Skeletal muscle satellite cell (primary cell): ENCODE measurements around the gene RNF208.

ENCODE experiments used
- H3K27me3 ChIP-seq: 2 replicates; pipeline ENCODE4 v1.7.0; 2013; ENCODE audit warnings: low read length; ENCODE audit not compliant: control insufficient read depth, insufficient read depth
- H3K36me3 ChIP-seq: 2 replicates; pipeline ENCODE4 v1.7.0; 2013; ENCODE audit warnings: mild to moderate bottlenecking, control low read depth, low read length; ENCODE audit not compliant: insufficient read depth
- H3K4me1 ChIP-seq: 2 replicates; pipeline ENCODE4 v1.7.0; 2013; ENCODE audit warnings: low read length; ENCODE audit not compliant: control insufficient read depth, insufficient read depth
- H3K4me2 ChIP-seq: 2 replicates; pipeline ENCODE4 v1.7.0; 2013; ENCODE audit warnings: mild to moderate bottlenecking, low read length
- H3K4me3 ChIP-seq: 2 replicates; pipeline ENCODE4 v1.7.0; 2013; ENCODE audit warnings: low read length
- H3K9ac ChIP-seq: 2 replicates; pipeline ENCODE4 v1.7.0; 2013; ENCODE audit warnings: mild to moderate bottlenecking, low read depth, low read length, moderate library complexity
- H3K9me3 ChIP-seq: replicated peaks from 2 replicates; pipeline ENCODE4 v1.7.0; 2013; ENCODE audit warnings: mild to moderate bottlenecking, control low read depth, low read length

Gene RNF208

GRCh38 chr9:137220317-137221094 is 1.5 kb downstream of the RNF208 start:
- Histone ChIP-seq H3K27me3 (no peaks in the 10 kb centered on the region), H3K9ac (no peak overlapping the region), H3K36me3 (no peaks in the 10 kb centered on the region), H3K4me3 (no peak overlapping the region), H3K4me1 (peaks cover 52% of the 10 kb centered on the region), H3K4me2 (no peak overlapping the region), H3K9me3 (no peaks in the 10 kb centered on the region)

- H3K36me3 ChIP-seq = peaks cover 2% of the 10 kb centered on the region
- H3K4me3 ChIP-seq = no peak overlapping the region
- no peak overlapping the region for H3K9ac ChIP-seq
- no peak overlapping the region for H3K4me2 ChIP-seq
- no peaks in the 10 kb centered on the region for H3K9me3 ChIP-seq
- H3K4me1 ChIP-seq = peaks cover 46% of the 10 kb centered on the region
- no peaks in the 10 kb centered on the region for H3K27me3 ChIP-seq
Observed at GRCh38 chr9:137219757-137220316, 2.2 kb downstream of the RNF208 start.

- peaks cover 5% of the 10 kb centered on the region for H3K36me3 ChIP-seq
- no peaks in the 10 kb centered on the region for H3K9me3 ChIP-seq
- H3K4me1 ChIP-seq = peaks cover 38% of the 10 kb centered on the region
- no peak overlapping the region for H3K9ac ChIP-seq
- no peaks in the 10 kb centered on the region for H3K27me3 ChIP-seq
- H3K4me3 ChIP-seq = no peak overlapping the region
- H3K4me2 ChIP-seq = peak overlapping the region; percentile 32
Observed at GRCh38 chr9:137218754-137219271, 3.2 kb downstream of the RNF208 start.

GRCh38 chr9:137218212-137218753 is 3.8 kb downstream of the RNF208 start:
- Histone ChIP-seq H3K9ac (no peak overlapping the region), H3K4me2 (peak overlapping the region; percentile 32)

GRCh38 chr9:137217276-137218211 is 4.5 kb downstream of the RNF208 start:
- no peaks in the 10 kb centered on the region for H3K27me3 ChIP-seq
- H3K9ac ChIP-seq = peak overlapping the region; percentile 54
- H3K4me1 ChIP-seq = peaks cover 29% of the 10 kb centered on the region
- peaks cover 5% of the 10 kb centered on the region for H3K36me3 ChIP-seq
- H3K4me2 ChIP-seq = peak overlapping the region; percentile 76
- no peaks in the 10 kb centered on the region for H3K9me3 ChIP-seq
- H3K4me3 ChIP-seq = peak overlapping the region; percentile 53

More at GRCh38 chr9:137218212-137218753, 3.8 kb downstream of the RNF208 start:
- Histone ChIP-seq H3K9me3 (no peaks in the 10 kb centered on the region), H3K27me3 (no peaks in the 10 kb centered on the region), H3K4me1 (peaks cover 36% of the 10 kb centered on the region), H3K36me3 (peaks cover 5% of the 10 kb centered on the region), H3K4me3 (no peak overlapping the region)

GRCh38 chr9:137216188-137216965 is 5.7 kb downstream of the RNF208 start:
- no peaks in the 10 kb centered on the region for H3K9me3 ChIP-seq
- H3K36me3 ChIP-seq = peaks cover 5% of the 10 kb centered on the region
- no peak overlapping the region for H3K4me3 ChIP-seq
- no peaks in the 10 kb centered on the region for H3K27me3 ChIP-seq
- peak overlapping the region; percentile 76 for H3K4me2 ChIP-seq
- H3K4me1 ChIP-seq = peaks cover 29% of the 10 kb centered on the region
- H3K9ac ChIP-seq = no peak overlapping the region

GRCh38 chr9:137215196-137215986 is 6.6 kb downstream of the RNF208 start:
- Histone ChIP-seq H3K36me3 (peaks cover 5% of the 10 kb centered on the region), H3K4me1 (peaks cover 29% of the 10 kb centered on the region)

GRCh38 chr9:137214620-137215019 is 7.4 kb downstream of the RNF208 start:
- peaks cover 5% of the 10 kb centered on the region for H3K36me3 ChIP-seq
- H3K9ac ChIP-seq = no peak overlapping the region
- no peaks in the 10 kb centered on the region for H3K9me3 ChIP-seq
- peaks cover 29% of the 10 kb centered on the region for H3K4me1 ChIP-seq
- no peak overlapping the region for H3K4me2 ChIP-seq
- H3K27me3 ChIP-seq = no peaks in the 10 kb centered on the region
- no peak overlapping the region for H3K4me3 ChIP-seq

More at GRCh38 chr9:137215196-137215986, 6.6 kb downstream of the RNF208 start:
- no peak overlapping the region for H3K4me3 ChIP-seq
- H3K27me3 ChIP-seq = no peaks in the 10 kb centered on the region
- no peaks in the 10 kb centered on the region for H3K9me3 ChIP-seq
- H3K4me2 ChIP-seq = no peak overlapping the region
- H3K9ac ChIP-seq = no peak overlapping the region

GRCh38 chr9:137213160-137214060 is 8.6 kb downstream of the RNF208 start:
- peaks cover 5% of the 10 kb centered on the region for H3K36me3 ChIP-seq
- H3K9ac ChIP-seq = no peak overlapping the region
- H3K27me3 ChIP-seq = no peaks in the 10 kb centered on the region
- no peak overlapping the region for H3K4me2 ChIP-seq
- no peaks in the 10 kb centered on the region for H3K9me3 ChIP-seq
- peaks cover 21% of the 10 kb centered on the region for H3K4me1 ChIP-seq
- H3K4me3 ChIP-seq = no peak overlapping the region
